ENCODE results near the gene TPCN1.

GRCh38 chr12:113216027-113216426 lies 5.2 kb upstream of the TPCN1 start:
- TF ChIP-seq ZNF462 (CRISPR knock-in tag; IDR thresholded peaks at IDR 0.05) (no peak), EZH2phosphoT487 (IDR thresholded peaks at IDR 0.05; ENCODE audit: unreplicated experiment) (no peak), CTCF (conservative IDR thresholded peaks at IDR 0.05; ENCODE audit: low read depth in 2 of 2) (no peak), EZH2 (IDR thresholded peaks at IDR 0.05; ENCODE audit: low read depth, unreplicated experiment) (no peak), CREB1 (CRISPR knock-in tag; IDR thresholded peaks at IDR 0.05; ENCODE audit: low read depth) (no peak)
